GM12878 (cell line): Measurements from ENCODE around the gene MYL11.

Experiments used
- CHD2 ChIP-seq: IDR thresholded peaks from 2 replicates; pipeline ENCODE4 v1.6.1; 2011; ENCODE audit warnings: low read depth, low read length, improper control_type of control experiment, borderline replicate concordance
- EGR1 ChIP-seq, 2 experiments: IDR thresholded peaks; 1 replicate in 1 of 2; 2 replicates in 1 of 2; pipeline ENCODE4 v1.6.1; 2011 to 2012; ENCODE audit warnings: low read depth in 2 of 2, low read length in 2 of 2, borderline replicate concordance in 1 of 2, mild to moderate bottlenecking in 1 of 2, moderate library complexity in 1 of 2
- EP300 ChIP-seq, 2 experiments: fragments of 150-350 bp in 1 of 2; IDR thresholded peaks; 2 replicates each; pipeline ENCODE4 v1.6.1; 2011 to 2012; ENCODE audit warnings: low read depth in 2 of 2, low read length in 2 of 2, borderline replicate concordance in 1 of 2, improper control_type of control experiment in 1 of 2, inconsistent platforms in 1 of 2; ENCODE audit not compliant: control insufficient read depth in 1 of 2
- LARP7 ChIP-seq: fragments of 450-650 bp; IDR thresholded peaks from 2 replicates; pipeline ENCODE4 v1.6.1; 2017; ENCODE audit warnings: mild to moderate bottlenecking
- MEF2A ChIP-seq: IDR thresholded peaks from 2 replicates; pipeline ENCODE4 v1.6.1; 2011; ENCODE audit warnings: low read depth, mild to moderate bottlenecking, low read length, moderate library complexity; ENCODE audit not compliant: insufficient read depth
- RCOR1 ChIP-seq: conservative IDR thresholded peaks from 2 replicates; pipeline ENCODE4 v1.6.1; 2012; ENCODE audit warnings: low read depth, low read length, improper control_type of control experiment
- RFX5 ChIP-seq: IDR thresholded peaks from 2 replicates; pipeline ENCODE4 v1.6.1; 2011; ENCODE audit warnings: low read depth, low read length, improper control_type of control experiment
- TF ChIP-seq, protein P1 (sequence below), 3 experiments: IDR thresholded peaks in 2 of 3; conservative IDR thresholded peaks in 1 of 3; 2 replicates each; pipeline ENCODE4 v1.5.1; 2011; ENCODE audit warnings: low read depth in 3 of 3, low read length in 3 of 3, mild to moderate bottlenecking in 3 of 3, control low read depth in 2 of 3, moderate library complexity in 2 of 3, inconsistent platforms in 1 of 3, mixed read lengths in 1 of 3; ENCODE audit not compliant: control insufficient read depth in 2 of 3, insufficient read depth in 1 of 3; ENCODE audit errors: extremely low read depth in 1 of 3

DNA sequence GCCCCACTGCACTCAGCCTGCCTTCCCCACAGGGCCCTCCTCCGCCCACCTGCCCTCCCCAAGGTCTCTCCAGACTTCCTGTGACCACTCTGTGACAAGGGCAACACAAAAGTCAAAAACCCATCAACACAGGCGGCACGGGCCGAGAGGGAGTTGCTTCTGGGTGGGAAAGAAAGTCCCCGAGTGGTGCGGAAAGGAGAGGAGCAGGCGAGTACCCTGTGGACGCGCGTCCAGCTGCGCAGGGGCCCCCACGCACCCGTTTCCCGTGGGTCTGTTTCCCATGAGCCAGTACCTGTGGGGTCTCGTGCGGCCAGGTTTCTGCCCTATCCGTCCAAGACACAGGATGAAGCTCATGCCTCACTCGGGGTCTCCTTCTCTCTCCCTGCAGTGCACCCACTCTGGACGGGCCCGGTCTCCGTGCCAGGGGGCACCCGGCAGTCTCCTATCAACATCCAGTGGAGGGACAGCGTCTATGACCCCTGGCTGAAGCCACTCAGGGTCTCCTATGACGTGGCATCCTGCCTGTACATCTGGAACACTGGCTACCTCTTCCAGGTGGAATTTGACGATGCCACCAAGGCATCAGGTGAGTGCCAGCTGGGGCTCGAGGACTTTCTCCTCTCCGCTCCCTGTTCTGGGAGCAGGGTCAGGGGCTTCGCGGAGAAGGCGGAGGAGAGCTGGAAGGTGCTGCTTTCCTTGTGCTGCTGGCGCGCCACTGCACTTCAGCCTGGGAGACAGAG, 31.7 kb upstream of the MYL11 start:
- TF ChIP-seq, protein P1, sequence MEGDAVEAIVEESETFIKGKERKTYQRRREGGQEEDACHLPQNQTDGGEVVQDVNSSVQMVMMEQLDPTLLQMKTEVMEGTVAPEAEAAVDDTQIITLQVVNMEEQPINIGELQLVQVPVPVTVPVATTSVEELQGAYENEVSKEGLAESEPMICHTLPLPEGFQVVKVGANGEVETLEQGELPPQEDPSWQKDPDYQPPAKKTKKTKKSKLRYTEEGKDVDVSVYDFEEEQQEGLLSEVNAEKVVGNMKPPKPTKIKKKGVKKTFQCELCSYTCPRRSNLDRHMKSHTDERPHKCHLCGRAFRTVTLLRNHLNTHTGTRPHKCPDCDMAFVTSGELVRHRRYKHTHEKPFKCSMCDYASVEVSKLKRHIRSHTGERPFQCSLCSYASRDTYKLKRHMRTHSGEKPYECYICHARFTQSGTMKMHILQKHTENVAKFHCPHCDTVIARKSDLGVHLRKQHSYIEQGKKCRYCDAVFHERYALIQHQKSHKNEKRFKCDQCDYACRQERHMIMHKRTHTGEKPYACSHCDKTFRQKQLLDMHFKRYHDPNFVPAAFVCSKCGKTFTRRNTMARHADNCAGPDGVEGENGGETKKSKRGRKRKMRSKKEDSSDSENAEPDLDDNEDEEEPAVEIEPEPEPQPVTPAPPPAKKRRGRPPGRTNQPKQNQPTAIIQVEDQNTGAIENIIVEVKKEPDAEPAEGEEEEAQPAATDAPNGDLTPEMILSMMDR (IDR thresholded peaks at IDR 0.05 in 2 of 3, conservative IDR thresholded peaks at IDR 0.05 in 1 of 3; ENCODE audit: control insufficient read depth in 2 of 3, extremely low read depth in 1 of 3, insufficient read depth in 1 of 3, low read depth in 3 of 3, low read length in 3 of 3), result no peak
- TF ChIP-seq EGR1 (IDR thresholded peaks at IDR 0.05; ENCODE audit: borderline replicate concordance in 1 of 2, low read depth in 2 of 2, low read length in 2 of 2) (no peak), MEF2A (no peak), EP300 (IDR thresholded peaks at IDR 0.05; ENCODE audit: borderline replicate concordance in 1 of 2, control insufficient read depth in 1 of 2, low read depth in 2 of 2, low read length in 2 of 2) (no peak), RCOR1 (no peak), LARP7 (no peak), CHD2 (no peak), RFX5 (no peak)
